Measurements from ENCODE around the gene SLC37A3.
"Not testable (repeated sequence)": the region's sequence is repeated elsewhere in the genome, so short reads cannot be mapped to it uniquely, and the experiment has no call there.

DNA sequence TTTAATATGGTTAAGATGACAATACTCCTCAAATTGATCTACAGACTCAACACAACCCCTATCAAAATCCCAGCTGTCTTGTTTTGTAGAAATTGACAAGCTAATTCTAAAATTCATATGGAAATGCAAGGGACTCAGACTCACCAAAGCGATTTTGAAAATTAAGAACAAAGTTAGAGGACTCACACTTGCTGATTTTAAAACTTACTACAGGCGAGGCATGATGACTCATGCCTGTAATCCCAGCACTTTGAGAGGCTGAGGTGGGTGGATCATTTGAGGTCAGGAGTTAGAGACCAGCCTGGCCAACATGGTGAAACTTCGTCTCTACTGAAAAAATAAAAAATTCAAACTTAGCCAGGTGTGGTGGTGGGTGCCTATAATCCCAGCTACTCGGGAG lies 78.3 kb downstream of the SLC37A3 start:
- TF ChIP-seq, protein P1, sequence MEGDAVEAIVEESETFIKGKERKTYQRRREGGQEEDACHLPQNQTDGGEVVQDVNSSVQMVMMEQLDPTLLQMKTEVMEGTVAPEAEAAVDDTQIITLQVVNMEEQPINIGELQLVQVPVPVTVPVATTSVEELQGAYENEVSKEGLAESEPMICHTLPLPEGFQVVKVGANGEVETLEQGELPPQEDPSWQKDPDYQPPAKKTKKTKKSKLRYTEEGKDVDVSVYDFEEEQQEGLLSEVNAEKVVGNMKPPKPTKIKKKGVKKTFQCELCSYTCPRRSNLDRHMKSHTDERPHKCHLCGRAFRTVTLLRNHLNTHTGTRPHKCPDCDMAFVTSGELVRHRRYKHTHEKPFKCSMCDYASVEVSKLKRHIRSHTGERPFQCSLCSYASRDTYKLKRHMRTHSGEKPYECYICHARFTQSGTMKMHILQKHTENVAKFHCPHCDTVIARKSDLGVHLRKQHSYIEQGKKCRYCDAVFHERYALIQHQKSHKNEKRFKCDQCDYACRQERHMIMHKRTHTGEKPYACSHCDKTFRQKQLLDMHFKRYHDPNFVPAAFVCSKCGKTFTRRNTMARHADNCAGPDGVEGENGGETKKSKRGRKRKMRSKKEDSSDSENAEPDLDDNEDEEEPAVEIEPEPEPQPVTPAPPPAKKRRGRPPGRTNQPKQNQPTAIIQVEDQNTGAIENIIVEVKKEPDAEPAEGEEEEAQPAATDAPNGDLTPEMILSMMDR (IDR thresholded peaks at IDR 0.05), result not testable (repeated sequence)
- not testable (repeated sequence) for TF ChIP-seq POLR2A (IDR thresholded peaks at IDR 0.05)

Measured in heart left ventricle (tissue), 13 donors.